T47D (cell line): Measurements from ENCODE around the gene TRHDE.
"Not testable (repeated sequence)": the region's sequence is repeated elsewhere in the genome, so short reads cannot be mapped to it uniquely, and the experiment has no call there.

Experiments used
- DNase-seq, 2 experiments: peaks; one replicate each; pipeline versions ENCODE4 v3.0.0 to v3.0.0-alpha.2; 2011 to 2012; ENCODE audit warnings: low read depth in 1 of 2, low spot score in 1 of 2
- JUND ChIP-seq: IDR thresholded peaks from 2 replicates; pipeline ENCODE4 v1.6.1; 2012; ENCODE audit warnings: low read depth
- in situ Hi-C: cut with HindIII; loops from 2 replicates; pipeline ENCODE4 v1.10.0; 2016; ENCODE audit warnings: low sequenced_read_pairs, low pct_unique_long_range_greater_than_20kb

TRHDE gene

DNA sequence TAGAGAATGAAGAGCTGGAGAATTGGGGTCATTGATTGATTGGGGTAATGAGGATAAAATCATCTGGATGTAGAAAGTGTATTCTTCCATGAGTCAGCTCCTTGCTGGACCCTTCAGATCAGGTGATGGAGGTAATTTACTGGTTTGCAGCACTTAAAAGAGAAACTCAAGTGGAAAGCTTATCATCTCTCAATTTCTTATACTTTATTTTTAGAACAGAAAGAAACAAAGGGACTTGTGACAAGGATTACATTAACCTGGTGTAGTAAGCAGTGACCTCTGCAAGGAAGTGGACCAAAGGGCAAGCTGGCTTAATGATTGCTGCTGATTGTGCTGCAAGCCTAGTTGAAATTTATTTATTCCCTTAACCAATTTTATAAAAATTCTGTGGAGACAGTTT is 405.0 kb downstream of the TRHDE start:
- in situ Hi-C loops, result no loop called here
- DNase-seq, result no peak
- TF ChIP-seq JUND, result no peak

DNA sequence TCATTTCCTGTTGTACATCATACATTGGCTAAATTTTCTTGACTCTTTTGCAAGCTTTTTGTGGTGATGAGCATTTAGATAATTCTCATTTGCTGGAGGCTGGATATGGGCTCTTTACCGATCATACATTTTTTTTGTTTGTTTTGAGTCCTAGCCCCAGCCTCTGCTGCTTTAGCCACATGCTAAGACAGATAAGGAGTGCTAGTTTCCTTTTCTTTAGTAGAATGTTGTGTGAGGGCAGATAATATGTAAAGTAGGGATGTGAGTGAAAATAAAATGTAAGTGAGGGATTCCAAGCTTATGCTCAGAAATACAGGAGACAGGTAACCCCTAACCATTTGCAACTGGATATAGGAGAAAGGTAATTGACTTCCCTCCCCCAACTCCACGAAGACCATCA is 405.7 kb downstream of the TRHDE start:
- DNase-seq, result no peak
- TF ChIP-seq JUND, result no peak

DNA sequence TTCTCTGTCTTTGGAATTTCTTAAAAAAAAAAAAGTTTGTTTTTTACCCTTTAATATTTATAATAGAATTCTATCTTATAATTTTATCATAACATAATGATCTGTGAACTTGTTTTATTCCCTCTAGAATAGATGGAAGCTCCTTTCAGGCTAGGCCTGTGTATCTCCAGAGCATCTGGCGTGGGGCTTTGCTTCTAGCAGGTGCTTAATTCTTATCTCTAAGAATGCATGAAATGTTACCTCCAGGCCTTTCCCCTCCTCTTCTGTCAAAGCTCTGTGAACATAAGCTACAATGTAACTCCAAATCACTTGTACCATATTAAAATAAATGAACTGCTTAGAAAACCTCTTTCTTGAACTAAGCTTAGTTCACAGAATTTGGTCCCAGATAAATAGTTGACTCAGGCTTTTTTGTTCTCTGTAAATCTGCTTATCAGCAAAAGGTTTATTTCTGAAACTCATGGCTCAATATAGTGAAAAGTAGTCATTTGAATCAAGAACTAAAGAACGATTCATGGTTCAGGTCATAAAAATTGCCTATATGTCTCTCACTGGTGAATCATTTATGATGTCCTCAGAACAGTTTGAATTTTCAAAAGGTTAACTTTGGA is 407.1 kb downstream of the TRHDE start:
- no peak for TF ChIP-seq JUND
- in situ Hi-C loops, result no loop called here
- DNase-seq, result no peak

More for the DNA sequence above, 405.7 kb downstream of the TRHDE start:
- in situ Hi-C loops, result no loop called here

DNA sequence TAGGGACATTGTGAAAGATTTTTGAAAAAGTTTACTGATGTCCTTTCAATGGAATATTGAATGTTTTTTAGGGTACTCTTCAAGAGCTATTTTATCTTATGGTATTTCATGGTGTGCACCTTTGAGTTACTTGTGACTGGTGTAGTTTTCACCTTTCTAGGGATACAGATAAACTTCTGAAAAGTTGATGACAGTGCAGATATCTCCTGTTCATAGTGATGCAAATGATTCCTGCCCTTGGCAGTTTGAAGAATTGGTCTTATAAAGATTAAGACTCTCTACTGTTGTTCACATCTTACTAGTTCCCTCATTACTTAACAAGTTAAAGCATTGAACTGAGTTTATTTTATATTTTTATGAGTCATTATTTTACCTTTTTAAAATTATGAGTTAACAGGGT is 408.9 kb downstream of the TRHDE start:
- no peak for DNase-seq
- TF ChIP-seq JUND, result no peak
- in situ Hi-C loops, result no loop called here

DNA sequence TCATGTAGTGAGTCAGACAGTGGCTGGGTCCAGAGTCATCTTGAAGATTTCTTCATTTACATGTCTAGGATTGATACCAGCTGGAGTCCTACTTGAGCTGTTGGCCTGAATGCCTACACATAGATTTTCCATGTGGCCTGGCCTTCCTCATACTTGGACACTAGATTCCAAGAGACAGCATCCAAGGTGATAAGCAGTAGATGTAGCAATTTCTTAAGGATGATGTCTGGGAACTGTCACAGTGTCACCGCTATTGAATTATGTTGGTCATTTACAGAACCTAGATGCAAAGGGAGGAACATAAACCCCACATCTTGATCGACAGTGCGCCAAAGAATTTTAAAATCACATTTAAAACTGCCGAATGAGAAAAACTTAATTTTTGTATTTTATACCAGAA is 412.3 kb downstream of the TRHDE start:
- in situ Hi-C loops, result no loop called here
- TF ChIP-seq JUND, result no peak
- no peak for DNase-seq

DNA sequence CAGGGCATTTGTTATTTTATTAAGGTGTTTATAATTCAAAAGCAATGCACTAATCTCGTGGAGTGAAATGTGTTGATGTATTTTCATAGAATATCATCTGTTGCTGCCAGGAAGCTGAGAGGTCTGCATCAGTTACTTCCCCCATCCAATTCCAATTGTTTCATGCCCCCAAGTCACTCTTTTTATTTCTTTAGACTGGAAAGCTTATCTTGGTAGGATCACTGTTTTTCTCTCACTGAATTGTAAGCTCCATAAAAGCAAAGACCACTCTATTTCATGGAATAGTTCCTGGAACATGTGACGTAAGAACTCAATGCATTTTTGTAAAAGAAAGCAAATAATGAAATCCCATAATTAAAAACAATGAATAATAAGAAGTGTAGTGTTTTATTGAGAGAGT is 420.2 kb downstream of the TRHDE start:
- no peak for TF ChIP-seq JUND
- no peak for DNase-seq
- in situ Hi-C loops, result no loop called here

DNA sequence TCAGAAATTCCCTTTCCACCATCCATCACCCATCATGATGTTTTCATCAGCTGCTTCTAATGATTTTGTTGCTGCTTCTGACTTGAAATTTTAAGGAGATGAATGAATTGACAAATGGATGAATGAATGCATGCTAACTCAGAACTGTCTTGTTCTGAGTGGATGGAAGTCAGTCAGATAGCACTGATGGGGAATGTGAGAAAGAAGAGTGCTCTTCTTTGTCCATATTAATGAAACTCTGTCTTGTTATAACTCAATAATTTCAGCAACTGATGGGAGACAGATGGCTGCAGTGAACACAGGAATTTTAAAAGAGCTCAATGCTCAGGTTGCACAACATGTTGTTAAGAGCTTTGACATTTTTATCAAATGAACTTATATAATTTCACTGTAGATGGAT is 422.0 kb downstream of the TRHDE start:
- in situ Hi-C loops, result no loop called here
- TF ChIP-seq JUND, result no peak
- DNase-seq, result no peak

DNA sequence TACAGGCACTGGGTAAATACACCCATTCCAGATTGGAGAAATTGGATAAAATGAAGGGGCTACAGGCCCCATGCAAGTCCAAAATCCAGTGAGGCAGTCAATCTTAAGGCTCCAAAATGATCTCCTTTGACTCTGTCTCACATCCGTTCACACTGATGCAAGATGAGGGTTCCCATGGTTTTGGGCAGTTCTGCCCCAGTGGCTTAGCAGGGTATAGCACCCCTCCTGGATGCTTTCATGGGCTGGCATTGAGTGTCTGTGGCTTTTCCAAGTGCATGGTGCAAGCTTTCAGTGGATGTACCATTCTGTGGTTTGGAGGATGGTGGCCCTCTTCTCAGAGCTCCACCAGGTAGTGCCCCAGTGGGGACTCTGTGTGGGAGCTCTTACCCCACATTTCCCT is 427.2 kb downstream of the TRHDE start:
- in situ Hi-C loops, result no loop called here
- peak in 1 of 2 experiments; percentile 10 for DNase-seq

DNA sequence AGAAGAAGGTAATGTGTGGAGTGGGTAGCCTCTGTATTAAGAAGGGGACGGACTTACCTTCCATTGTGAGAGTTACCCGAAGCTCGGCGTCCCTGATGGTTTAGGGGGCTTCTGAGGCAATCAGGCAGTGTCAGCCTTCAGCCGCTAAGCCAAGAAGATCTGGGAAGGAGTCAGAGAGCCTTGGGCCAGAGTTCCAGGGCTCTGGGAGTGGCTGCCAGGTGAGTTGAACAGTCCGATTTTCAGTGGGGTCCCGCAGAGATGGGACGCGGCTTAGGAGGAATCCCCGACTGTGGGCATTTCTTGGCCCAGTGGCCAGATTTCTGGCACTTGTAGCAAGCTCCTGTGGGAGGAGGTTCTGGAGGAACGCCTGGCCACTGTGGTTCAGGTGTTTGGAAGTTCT is 439.9 kb downstream of the TRHDE start:
- DNase-seq, in situ Hi-C loops: not testable (repeated sequence)

More for the DNA sequence above, 427.2 kb downstream of the TRHDE start:
- TF ChIP-seq JUND, result no peak

DNA sequence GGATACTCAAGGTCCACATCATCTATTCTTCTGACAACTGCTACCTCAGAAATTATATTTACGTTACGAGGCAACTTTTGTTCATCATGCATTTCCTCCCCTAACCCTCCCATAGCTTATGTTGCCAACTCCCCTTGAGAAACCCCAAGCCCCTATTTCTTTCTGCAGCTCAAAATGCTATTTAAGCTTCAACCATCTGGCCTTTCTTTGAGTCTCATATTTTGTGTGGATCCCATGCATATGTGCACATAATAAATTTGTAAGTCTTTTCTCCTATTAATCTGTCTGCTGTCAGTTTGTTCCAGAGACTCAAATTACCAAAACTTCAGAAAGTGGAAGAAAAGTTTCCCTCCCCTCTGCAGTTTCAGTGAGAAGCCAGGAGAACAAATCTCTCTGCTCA is 444.1 kb downstream of the TRHDE start:
- in situ Hi-C loops, result no loop called here
- TF ChIP-seq JUND, result no peak
- no peak for DNase-seq

DNA sequence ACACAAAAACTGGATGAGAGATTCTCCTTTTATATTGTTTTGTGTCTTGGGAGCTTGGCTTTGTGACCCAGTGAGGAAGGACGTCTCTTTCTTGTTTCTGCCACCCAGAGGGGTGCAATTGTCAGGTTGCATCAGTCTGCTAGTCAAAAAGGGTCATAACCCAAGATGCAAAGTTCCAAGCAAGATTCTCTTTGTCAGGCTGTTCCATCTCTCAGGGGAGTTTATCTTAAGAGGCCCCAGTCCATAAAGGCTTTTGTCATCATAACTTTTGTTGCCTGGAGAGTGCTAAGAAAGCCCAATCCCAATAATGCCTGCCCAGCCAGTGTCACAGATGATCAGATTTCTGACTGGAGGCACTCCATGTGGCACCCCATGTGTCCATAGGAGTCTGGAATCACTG is 444.9 kb downstream of the TRHDE start:
- no peak for DNase-seq
- in situ Hi-C loops, result no loop called here
- no peak for TF ChIP-seq JUND
